WTC11 (cell line): ENCODE measurements around the gene OR6C68.

ENCODE experiments used
- AFF4 ChIP-seq: sonication (generic); formaldehyde crosslinking; IDR thresholded peaks from 2 replicates; pipeline ENCODE4 v1.8.1; 2023; ENCODE audit warnings: mild to moderate bottlenecking, missing genetic modification reagents, borderline replicate concordance
- ATF6 ChIP-seq: sonication (generic); formaldehyde crosslinking; IDR thresholded peaks from 2 replicates; pipeline ENCODE4 v1.8.1; 2023; ENCODE audit warnings: mild to moderate bottlenecking, missing genetic modification reagents
- CREM ChIP-seq: sonication (generic); formaldehyde crosslinking; IDR thresholded peaks from 2 replicates; pipeline ENCODE4 v1.8.1; 2022; ENCODE audit warnings: mild to moderate bottlenecking, missing genetic modification reagents, moderate library complexity
- ESRRA ChIP-seq: sonication (generic); formaldehyde crosslinking; IDR thresholded peaks from 2 replicates; pipeline ENCODE4 v1.8.1; 2022; ENCODE audit warnings: mild to moderate bottlenecking, missing genetic modification reagents, borderline replicate concordance
- ETV6 ChIP-seq: sonication (generic); formaldehyde crosslinking; IDR thresholded peaks from 2 replicates; pipeline ENCODE4 v1.8.1; 2022; ENCODE audit warnings: mild to moderate bottlenecking, missing genetic modification reagents
- GTF2I ChIP-seq: fragments of 250-450 bp; sonication (Bioruptor Pico); conservative IDR thresholded peaks from 2 replicates; pipeline ENCODE4 v1.4.0; 2021; ENCODE audit warnings: mild to moderate bottlenecking
- NR1H2 ChIP-seq: sonication (generic); formaldehyde crosslinking; IDR thresholded peaks from 2 replicates; pipeline ENCODE4 v1.9.0; 2021; ENCODE audit warnings: mild to moderate bottlenecking, moderate library complexity, missing genetic modification reagents
- NR3C1 ChIP-seq: sonication (generic); formaldehyde crosslinking; conservative IDR thresholded peaks from 2 replicates; pipeline ENCODE4 v1.8.1; 2023; ENCODE audit warnings: low read depth, mild to moderate bottlenecking, missing genetic modification reagents
- TF ChIP-seq, protein P1 (sequence below): fragments of 200-600 bp; IDR thresholded peaks from 2 replicates; pipeline ENCODE4 v1.8.0; 2022; ENCODE audit warnings: antibody characterized with exemption
- TF ChIP-seq, protein P2 (sequence below): sonication (generic); formaldehyde crosslinking; IDR thresholded peaks from 2 replicates; pipeline ENCODE4 v1.8.0; 2022; ENCODE audit warnings: mild to moderate bottlenecking, missing genetic modification reagents
- TF ChIP-seq, protein P3 (sequence below): sonication (generic); formaldehyde crosslinking; IDR thresholded peaks from 2 replicates; pipeline ENCODE4 v1.8.0; 2023; ENCODE audit warnings: missing genetic modification reagents, mild to moderate bottlenecking, borderline replicate concordance
- TF ChIP-seq, protein P4 (sequence below): sonication (generic); formaldehyde crosslinking; IDR thresholded peaks from 2 replicates; pipeline ENCODE4 v1.8.1; 2023; ENCODE audit warnings: mild to moderate bottlenecking, missing genetic modification reagents, moderate library complexity
- TF ChIP-seq, protein P5 (sequence below): sonication (generic); formaldehyde crosslinking; IDR thresholded peaks from 2 replicates; pipeline ENCODE4 v1.8.0; 2022; ENCODE audit warnings: mild to moderate bottlenecking, missing genetic modification reagents
- TF ChIP-seq, protein P6 (sequence below): sonication (generic); formaldehyde crosslinking; IDR thresholded peaks from 2 replicates; pipeline ENCODE4 v1.8.0; 2022; ENCODE audit warnings: missing genetic modification reagents

DNA sequence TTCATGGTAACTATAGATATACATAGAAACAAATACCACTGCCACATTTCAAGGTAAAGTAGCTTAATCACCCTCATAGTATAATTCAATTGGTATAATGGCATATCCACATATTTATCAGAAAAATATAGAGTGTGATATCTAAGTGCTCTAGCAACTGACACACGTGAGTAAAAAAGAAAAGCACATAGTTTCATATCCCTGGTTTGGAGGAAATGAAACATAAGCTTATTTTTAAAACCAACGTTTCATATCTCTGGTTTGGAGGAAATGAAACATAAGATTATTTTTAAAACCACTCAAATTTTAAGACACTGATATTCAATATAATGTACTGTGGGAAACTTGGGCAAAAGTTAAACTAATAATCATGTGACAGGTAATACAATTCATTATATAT lies 24.3 kb upstream of the OR6C68 start:
- TF ChIP-seq ESRRA (CRISPR knock-in tag), result no peak
- TF ChIP-seq, protein P1, sequence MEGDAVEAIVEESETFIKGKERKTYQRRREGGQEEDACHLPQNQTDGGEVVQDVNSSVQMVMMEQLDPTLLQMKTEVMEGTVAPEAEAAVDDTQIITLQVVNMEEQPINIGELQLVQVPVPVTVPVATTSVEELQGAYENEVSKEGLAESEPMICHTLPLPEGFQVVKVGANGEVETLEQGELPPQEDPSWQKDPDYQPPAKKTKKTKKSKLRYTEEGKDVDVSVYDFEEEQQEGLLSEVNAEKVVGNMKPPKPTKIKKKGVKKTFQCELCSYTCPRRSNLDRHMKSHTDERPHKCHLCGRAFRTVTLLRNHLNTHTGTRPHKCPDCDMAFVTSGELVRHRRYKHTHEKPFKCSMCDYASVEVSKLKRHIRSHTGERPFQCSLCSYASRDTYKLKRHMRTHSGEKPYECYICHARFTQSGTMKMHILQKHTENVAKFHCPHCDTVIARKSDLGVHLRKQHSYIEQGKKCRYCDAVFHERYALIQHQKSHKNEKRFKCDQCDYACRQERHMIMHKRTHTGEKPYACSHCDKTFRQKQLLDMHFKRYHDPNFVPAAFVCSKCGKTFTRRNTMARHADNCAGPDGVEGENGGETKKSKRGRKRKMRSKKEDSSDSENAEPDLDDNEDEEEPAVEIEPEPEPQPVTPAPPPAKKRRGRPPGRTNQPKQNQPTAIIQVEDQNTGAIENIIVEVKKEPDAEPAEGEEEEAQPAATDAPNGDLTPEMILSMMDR, result no peak
- TF ChIP-seq, protein P2, sequence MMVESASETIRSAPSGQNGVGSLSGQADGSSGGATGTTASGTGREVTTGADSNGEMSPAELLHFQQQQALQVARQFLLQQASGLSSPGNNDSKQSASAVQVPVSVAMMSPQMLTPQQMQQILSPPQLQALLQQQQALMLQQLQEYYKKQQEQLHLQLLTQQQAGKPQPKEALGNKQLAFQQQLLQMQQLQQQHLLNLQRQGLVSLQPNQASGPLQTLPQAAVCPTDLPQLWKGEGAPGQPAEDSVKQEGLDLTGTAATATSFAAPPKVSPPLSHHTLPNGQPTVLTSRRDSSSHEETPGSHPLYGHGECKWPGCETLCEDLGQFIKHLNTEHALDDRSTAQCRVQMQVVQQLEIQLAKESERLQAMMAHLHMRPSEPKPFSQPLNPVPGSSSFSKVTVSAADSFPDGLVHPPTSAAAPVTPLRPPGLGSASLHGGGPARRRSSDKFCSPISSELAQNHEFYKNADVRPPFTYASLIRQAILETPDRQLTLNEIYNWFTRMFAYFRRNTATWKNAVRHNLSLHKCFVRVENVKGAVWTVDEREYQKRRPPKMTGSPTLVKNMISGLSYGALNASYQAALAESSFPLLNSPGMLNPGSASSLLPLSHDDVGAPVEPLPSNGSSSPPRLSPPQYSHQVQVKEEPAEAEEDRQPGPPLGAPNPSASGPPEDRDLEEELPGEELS (CRISPR knock-in tag), result no peak
- TF ChIP-seq GTF2I, result no peak
- TF ChIP-seq, protein P3, sequence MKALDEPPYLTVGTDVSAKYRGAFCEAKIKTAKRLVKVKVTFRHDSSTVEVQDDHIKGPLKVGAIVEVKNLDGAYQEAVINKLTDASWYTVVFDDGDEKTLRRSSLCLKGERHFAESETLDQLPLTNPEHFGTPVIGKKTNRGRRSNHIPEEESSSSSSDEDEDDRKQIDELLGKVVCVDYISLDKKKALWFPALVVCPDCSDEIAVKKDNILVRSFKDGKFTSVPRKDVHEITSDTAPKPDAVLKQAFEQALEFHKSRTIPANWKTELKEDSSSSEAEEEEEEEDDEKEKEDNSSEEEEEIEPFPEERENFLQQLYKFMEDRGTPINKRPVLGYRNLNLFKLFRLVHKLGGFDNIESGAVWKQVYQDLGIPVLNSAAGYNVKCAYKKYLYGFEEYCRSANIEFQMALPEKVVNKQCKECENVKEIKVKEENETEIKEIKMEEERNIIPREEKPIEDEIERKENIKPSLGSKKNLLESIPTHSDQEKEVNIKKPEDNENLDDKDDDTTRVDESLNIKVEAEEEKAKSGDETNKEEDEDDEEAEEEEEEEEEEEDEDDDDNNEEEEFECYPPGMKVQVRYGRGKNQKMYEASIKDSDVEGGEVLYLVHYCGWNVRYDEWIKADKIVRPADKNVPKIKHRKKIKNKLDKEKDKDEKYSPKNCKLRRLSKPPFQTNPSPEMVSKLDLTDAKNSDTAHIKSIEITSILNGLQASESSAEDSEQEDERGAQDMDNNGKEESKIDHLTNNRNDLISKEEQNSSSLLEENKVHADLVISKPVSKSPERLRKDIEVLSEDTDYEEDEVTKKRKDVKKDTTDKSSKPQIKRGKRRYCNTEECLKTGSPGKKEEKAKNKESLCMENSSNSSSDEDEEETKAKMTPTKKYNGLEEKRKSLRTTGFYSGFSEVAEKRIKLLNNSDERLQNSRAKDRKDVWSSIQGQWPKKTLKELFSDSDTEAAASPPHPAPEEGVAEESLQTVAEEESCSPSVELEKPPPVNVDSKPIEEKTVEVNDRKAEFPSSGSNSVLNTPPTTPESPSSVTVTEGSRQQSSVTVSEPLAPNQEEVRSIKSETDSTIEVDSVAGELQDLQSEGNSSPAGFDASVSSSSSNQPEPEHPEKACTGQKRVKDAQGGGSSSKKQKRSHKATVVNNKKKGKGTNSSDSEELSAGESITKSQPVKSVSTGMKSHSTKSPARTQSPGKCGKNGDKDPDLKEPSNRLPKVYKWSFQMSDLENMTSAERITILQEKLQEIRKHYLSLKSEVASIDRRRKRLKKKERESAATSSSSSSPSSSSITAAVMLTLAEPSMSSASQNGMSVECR (CRISPR knock-in tag), result no peak
- no peak for TF ChIP-seq AFF4
- no peak for TF ChIP-seq ATF6 (CRISPR knock-in tag)
- TF ChIP-seq ETV6 (CRISPR knock-in tag), result no peak
- no peak for TF ChIP-seq CREM
- TF ChIP-seq, protein P4, sequence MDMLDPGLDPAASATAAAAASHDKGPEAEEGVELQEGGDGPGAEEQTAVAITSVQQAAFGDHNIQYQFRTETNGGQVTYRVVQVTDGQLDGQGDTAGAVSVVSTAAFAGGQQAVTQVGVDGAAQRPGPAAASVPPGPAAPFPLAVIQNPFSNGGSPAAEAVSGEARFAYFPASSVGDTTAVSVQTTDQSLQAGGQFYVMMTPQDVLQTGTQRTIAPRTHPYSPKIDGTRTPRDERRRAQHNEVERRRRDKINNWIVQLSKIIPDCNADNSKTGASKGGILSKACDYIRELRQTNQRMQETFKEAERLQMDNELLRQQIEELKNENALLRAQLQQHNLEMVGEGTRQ (CRISPR knock-in tag), result no peak
- TF ChIP-seq, protein P5, sequence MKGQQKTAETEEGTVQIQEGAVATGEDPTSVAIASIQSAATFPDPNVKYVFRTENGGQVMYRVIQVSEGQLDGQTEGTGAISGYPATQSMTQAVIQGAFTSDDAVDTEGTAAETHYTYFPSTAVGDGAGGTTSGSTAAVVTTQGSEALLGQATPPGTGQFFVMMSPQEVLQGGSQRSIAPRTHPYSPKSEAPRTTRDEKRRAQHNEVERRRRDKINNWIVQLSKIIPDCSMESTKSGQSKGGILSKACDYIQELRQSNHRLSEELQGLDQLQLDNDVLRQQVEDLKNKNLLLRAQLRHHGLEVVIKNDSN, result no peak
- TF ChIP-seq NR3C1 (CRISPR knock-in tag), result no peak
- TF ChIP-seq, protein P6, sequence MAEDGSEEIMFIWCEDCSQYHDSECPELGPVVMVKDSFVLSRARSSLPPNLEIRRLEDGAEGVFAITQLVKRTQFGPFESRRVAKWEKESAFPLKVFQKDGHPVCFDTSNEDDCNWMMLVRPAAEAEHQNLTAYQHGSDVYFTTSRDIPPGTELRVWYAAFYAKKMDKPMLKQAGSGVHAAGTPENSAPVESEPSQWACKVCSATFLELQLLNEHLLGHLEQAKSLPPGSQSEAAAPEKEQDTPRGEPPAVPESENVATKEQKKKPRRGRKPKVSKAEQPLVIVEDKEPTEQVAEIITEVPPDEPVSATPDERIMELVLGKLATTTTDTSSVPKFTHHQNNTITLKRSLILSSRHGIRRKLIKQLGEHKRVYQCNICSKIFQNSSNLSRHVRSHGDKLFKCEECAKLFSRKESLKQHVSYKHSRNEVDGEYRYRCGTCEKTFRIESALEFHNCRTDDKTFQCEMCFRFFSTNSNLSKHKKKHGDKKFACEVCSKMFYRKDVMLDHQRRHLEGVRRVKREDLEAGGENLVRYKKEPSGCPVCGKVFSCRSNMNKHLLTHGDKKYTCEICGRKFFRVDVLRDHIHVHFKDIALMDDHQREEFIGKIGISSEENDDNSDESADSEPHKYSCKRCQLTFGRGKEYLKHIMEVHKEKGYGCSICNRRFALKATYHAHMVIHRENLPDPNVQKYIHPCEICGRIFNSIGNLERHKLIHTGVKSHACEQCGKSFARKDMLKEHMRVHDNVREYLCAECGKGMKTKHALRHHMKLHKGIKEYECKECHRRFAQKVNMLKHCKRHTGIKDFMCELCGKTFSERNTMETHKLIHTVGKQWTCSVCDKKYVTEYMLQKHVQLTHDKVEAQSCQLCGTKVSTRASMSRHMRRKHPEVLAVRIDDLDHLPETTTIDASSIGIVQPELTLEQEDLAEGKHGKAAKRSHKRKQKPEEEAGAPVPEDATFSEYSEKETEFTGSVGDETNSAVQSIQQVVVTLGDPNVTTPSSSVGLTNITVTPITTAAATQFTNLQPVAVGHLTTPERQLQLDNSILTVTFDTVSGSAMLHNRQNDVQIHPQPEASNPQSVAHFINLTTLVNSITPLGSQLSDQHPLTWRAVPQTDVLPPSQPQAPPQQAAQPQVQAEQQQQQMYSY (CRISPR knock-in tag), result no peak
- TF ChIP-seq NR1H2 (CRISPR knock-in tag), result no peak
